Left lung (tissue), 10 donors: ENCODE measurements around the gene MED14. TPM values are rescaled to one million over a fixed set of nuclear protein-coding genes. Genes with fewer than 3 reads are reported as not detected.

ENCODE experiments used
- ATAC-seq: fragments of 200-7000 bp; cut with Tn5 transposase; one replicate; pipeline ENCODE4 v1.9.1; 2020; ENCODE audit warnings: moderate library complexity
- DNase-seq, 4 donors: peaks; one replicate each; pipeline ENCODE4 v3.0.0-alpha.2; 2013 to 2020
- H3K27ac ChIP-seq, 2 donors: fragments of 200-600 bp; sonication (generic) in 1 of 2; one replicate each; pipeline versions ENCODE4 v1.5.0 to v1.8.0; 2020 to 2021
- H3K27me3 ChIP-seq, 2 donors: fragments of 200-600 bp; sonication (generic) in 1 of 2; one replicate each; pipeline versions ENCODE4 v1.5.0 to v1.8.0; 2020 to 2021
- H3K36me3 ChIP-seq, 2 donors: fragments of 200-600 bp; sonication (generic) in 1 of 2; one replicate each; pipeline versions ENCODE4 v1.5.0 to v1.8.0; 2020 to 2021
- H3K4me1 ChIP-seq, 2 donors: fragments of 200-600 bp; one replicate each; pipeline ENCODE4 v1.8.0; 2021
- H3K4me3 ChIP-seq, 2 donors: fragments of 200-600 bp; sonication (generic) in 1 of 2; one replicate each; pipeline versions ENCODE4 v1.5.0 to v1.8.0; 2020 to 2021; ENCODE audit warnings: mild to moderate bottlenecking in 1 of 2
- H3K9me3 ChIP-seq, 2 donors: fragments of 200-600 bp; sonication (generic) in 1 of 2; one replicate each; pipeline versions ENCODE4 v1.5.0 to v1.8.0; 2020 to 2021
- intact Hi-C, 2 donors: fragments of 100-400 bp; cut with DNase I; formaldehyde crosslinking; loops; one replicate each; pipeline versions ENCODE4 v1.11.2 to v1.14.2; 2022
- polyA plus RNA-seq, 6 donors: library from polyadenylated mRNA; unstranded; fragments of 120-200 nt; gene quantifications; one replicate each; pipeline ENCODE4 v1.2.1, GENCODE V29; 2013; ENCODE audit not compliant: insufficient read length in 6 of 6
- total RNA-seq, 2 donors: library from RNA; stranded (reverse); fragmentation: NEBNext Ultra II Directional; extraction: Animal tissue kit (Norgen Biotek cat#: 25700); gene quantifications; one replicate each; pipeline ENCODE4 v1.2.1, GENCODE V29; 2021
- TF ChIP-seq, protein P1 (sequence below), 2 donors: fragments of 200-600 bp; sonication (generic) in 1 of 2; IDR thresholded peaks; one replicate each; pipeline versions ENCODE4 v1.5.0 to v1.8.0; 2021; ENCODE audit warnings: antibody characterized with exemption in 2 of 2
- donor health status: DM: no; HTN: yes; CAD: no.
- donor health status: DM: no; HTN: no; CAD: no.

Gene MED14
- total and polyA plus RNA-seq, 8 donors: 44.6 to 67.2 (median 57.1) TPM

DNA sequence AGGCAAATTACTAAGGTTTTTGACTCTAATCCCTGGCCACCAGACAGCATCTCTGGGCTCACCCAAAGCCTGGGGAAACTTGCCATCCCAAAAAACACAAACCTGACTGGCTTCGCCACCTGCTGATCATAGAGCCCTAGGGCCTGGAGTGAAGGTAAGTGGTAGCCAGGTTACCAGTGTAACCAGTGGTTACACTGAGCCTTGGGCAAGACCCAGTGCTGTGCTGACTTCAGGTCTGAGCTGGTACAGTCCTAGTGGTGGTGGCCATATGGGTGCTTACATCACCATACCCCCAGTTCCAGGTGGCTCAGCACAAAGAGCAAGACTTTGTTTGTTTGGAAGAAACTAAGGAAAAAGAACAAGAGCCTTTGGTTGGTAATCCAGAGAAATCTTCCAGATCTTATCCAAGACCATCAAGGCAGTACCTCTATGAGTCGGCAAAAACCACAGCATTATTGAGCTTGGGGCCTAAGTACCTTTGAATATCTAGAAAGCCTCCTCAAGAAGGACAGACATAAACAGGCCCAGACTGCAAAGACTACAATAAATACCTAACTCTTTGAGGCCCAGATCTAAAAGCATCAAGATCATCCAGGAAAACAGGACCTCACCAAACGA, 13.7 kb downstream of the MED14 start:
- Histone ChIP-seq H3K4me3 (no peak overlapping the region), H3K4me1 (no peaks in the 10 kb centered on the region), H3K27ac (no peak overlapping the region), H3K27me3 (no peaks in the 10 kb centered on the region), H3K36me3 (peaks cover 0 to 6% of the 10 kb centered on the region in 2 donors), H3K9me3 (no peaks in the 10 kb centered on the region)
- ATAC-seq (no peak), DNase-seq (no peak)
- intact Hi-C loops: no loop called here
- TF ChIP-seq, protein P1, sequence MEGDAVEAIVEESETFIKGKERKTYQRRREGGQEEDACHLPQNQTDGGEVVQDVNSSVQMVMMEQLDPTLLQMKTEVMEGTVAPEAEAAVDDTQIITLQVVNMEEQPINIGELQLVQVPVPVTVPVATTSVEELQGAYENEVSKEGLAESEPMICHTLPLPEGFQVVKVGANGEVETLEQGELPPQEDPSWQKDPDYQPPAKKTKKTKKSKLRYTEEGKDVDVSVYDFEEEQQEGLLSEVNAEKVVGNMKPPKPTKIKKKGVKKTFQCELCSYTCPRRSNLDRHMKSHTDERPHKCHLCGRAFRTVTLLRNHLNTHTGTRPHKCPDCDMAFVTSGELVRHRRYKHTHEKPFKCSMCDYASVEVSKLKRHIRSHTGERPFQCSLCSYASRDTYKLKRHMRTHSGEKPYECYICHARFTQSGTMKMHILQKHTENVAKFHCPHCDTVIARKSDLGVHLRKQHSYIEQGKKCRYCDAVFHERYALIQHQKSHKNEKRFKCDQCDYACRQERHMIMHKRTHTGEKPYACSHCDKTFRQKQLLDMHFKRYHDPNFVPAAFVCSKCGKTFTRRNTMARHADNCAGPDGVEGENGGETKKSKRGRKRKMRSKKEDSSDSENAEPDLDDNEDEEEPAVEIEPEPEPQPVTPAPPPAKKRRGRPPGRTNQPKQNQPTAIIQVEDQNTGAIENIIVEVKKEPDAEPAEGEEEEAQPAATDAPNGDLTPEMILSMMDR (IDR thresholded peaks at IDR 0.05): no peak

DNA sequence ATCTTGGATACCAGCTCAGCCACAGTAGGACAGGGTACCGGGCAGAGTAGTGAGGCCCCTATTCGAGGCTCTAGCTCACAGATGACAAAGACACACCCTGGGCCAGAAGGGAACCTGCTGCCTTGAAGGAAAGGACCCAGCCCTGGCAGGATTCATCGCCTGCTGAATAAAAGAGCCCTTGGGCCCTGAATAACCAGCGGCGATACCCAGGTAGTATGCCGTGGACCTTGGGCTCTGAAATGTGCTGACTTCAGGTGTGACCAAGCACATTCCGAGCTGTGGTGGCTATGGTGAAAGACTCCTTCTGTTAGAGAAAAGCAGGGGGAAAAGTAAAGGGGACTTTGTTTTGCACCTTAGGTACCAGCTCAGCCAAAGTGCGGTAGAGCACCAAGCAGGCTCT, 14.6 kb downstream of the MED14 start:
- H3K27ac ChIP-seq: no peak overlapping the region

DNA sequence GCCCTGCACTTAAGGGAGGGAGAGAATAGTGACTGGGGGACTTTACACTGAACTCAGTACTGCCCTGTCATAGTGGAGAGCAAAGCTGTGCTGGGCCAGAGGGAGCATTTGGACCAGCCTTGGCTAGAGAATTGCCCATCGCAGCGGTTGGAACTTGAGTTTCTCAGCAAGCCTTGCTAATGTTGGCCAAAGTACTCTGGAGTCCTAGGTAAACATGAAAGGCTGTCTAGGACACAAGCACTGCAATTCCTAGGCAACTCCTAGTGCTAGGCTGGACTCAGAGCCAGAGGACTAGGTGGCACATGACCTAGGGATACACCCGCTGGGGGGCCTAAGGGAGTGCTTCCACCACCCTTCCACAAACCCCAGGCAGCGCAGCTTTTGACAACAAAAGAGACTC, 15.0 kb downstream of the MED14 start:
- intact Hi-C loops: no loop called here
- DNase-seq: no peak
- no peak overlapping the region for H3K27ac ChIP-seq

More for the DNA sequence above, 14.6 kb downstream of the MED14 start:
- H3K27me3 ChIP-seq: no peaks in the 10 kb centered on the region
- peaks cover 0 to 4% of the 10 kb centered on the region in 2 donors for H3K36me3 ChIP-seq
- H3K9me3 ChIP-seq: no peaks in the 10 kb centered on the region
- ATAC-seq (peak; percentile 17), DNase-seq (no peak)
- H3K4me1 ChIP-seq: no peaks in the 10 kb centered on the region
- H3K4me3 ChIP-seq: no peak overlapping the region
- TF ChIP-seq, protein P1 (IDR thresholded peaks at IDR 0.05): no peak
- intact Hi-C loops: no loop called here

DNA sequence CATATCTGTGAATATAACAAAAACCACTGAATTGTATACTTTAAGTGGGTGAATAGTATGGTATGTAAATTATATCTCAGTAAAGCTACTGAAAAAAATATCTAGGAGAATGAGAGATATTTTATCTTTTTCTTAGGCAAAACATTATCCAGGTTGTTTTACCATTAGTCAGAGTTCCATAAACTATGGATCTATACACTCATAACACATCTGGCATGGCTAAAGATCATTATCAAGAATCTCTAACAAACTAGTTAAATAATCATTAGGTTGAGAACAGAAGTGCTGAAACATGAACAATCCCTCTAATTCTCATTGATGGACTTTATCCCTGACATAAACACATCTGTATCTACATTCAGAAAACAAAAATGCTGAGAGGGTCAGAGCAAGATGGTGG, 15.6 kb downstream of the MED14 start:
- TF ChIP-seq, protein P1 (IDR thresholded peaks at IDR 0.05): no peak
- ATAC-seq: no peak
- intact Hi-C loops: no loop called here

More for the DNA sequence above, 15.0 kb downstream of the MED14 start:
- peak; percentile 88 for ATAC-seq
- H3K36me3 ChIP-seq: peaks cover 0 to 2% of the 10 kb centered on the region in 2 donors
- no peak overlapping the region for H3K4me3 ChIP-seq
- TF ChIP-seq, protein P1 (IDR thresholded peaks at IDR 0.05): no peak
- H3K4me1 ChIP-seq: no peaks in the 10 kb centered on the region
- no peaks in the 10 kb centered on the region for H3K9me3 ChIP-seq
- H3K27me3 ChIP-seq: no peaks in the 10 kb centered on the region

DNA sequence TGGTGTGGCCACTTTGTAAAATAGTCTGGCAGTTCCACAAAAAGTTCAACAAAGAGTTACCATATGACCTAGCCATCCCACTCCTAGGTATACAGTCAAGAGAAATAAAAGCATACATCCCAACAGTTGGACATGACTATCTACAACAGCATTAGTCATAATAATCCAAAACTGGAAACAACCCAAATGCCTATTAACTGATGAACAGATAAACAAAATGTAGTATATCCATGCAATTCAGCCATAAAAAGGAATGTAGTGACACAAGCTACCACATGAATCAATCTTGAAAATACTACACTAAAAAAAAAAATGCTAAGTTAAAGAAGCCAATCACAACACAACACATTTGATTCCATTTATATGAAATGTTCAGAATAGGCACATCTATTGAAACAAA, 16.1 kb downstream of the MED14 start:
- ATAC-seq (no peak), DNase-seq (no peak)
- Histone ChIP-seq H3K36me3 (no peaks in the 10 kb centered on the region), H3K4me1 (no peaks in the 10 kb centered on the region), H3K27ac (no peak overlapping the region), H3K4me3 (no peak overlapping the region), H3K9me3 (no peaks in the 10 kb centered on the region), H3K27me3 (no peaks in the 10 kb centered on the region)
- intact Hi-C loops: no loop called here
- TF ChIP-seq, protein P1 (IDR thresholded peaks at IDR 0.05): no peak

More for the DNA sequence above, 15.6 kb downstream of the MED14 start:
- Histone ChIP-seq H3K9me3 (no peaks in the 10 kb centered on the region), H3K27ac (no peak overlapping the region), H3K4me3 (no peak overlapping the region), H3K27me3 (no peaks in the 10 kb centered on the region), H3K4me1 (no peaks in the 10 kb centered on the region), H3K36me3 (no peaks in the 10 kb centered on the region)
- no peak for DNase-seq
